K562 (cell line): ENCODE data around the gene SYNCRIP. TPM values are rescaled to one million over a fixed set of nuclear protein-coding genes. Genes with fewer than 3 reads are reported as not detected.
A peak's percentile ranks its signal among the peaks of the same experiment; 100 is the strongest.

ENCODE experiments used
- ATAC-seq: fragments of 200-7000 bp; cut with Tn5 transposase; 3 replicates; pipeline ENCODE4 v1.9.1; 2020; ENCODE audit warnings: moderate library complexity
- BruUV-seq: library from RNA; stranded (reverse); fragments of 400-500 nt; replicated peaks from 2 replicates; lab custom pipeline; 2021; lab: Mats Ljungman, UMichigan
- CTCF ChIA-PET: fragments of 300-600 bp; formaldehyde crosslinking; extraction: SDS; loops from one replicate; lab custom pipeline; 2021; ENCODE audit warnings: low intra/inter-chr PET ratio; lab: Yijun Ruan, JAX
- POLR2A ChIA-PET: fragments of 300-600, 350-650 bp; sonication (Branson Sonifier 250); formaldehyde crosslinking; extraction: SDS; loops from one replicate; lab custom pipeline; 2021; ENCODE audit warnings: antibody characterized with exemption, inconsistent platforms; lab: Yijun Ruan, JAX
- DNase-seq, 4 experiments: peaks; one replicate each; pipeline versions ENCODE4 v3.0.0 to v3.0.0-alpha.2; 2011 to 2018; ENCODE audit warnings: low spot score in 3 of 4, mixed read lengths in 3 of 4; ENCODE audit errors: extremely low read depth in 1 of 4
- FAIRE-seq: peaks from 2 replicates; lab custom pipeline; 2011; peaks lifted over from hg19 to GRCh38; lab: Jason Lieb, UNC
- H2AFZ ChIP-seq: 2 replicates; pipeline ENCODE4 v1.6.0; 2011; ENCODE audit warnings: low read depth, low read length, control low read depth, inconsistent platforms
- H3K27ac ChIP-seq: fragments of 200-600 bp; 3 replicates; pipeline ENCODE4 v1.8.0; 2011; ENCODE audit warnings: low read depth, mild to moderate bottlenecking, control low read depth, inconsistent platforms, low read length, moderate library complexity, mixed read lengths; ENCODE audit errors: extremely low read depth
- H3K27me3 ChIP-seq, 2 experiments: fragments of 300-600 bp in 1 of 2; 2 replicates in 1 of 2; 3 replicates in 1 of 2; pipeline versions ENCODE4 v1.6.0 to v1.8.0; 2011; ENCODE audit warnings: inconsistent platforms in 2 of 2, low read length in 2 of 2, mild to moderate bottlenecking in 1 of 2, mixed read lengths in 1 of 2, moderate library complexity in 1 of 2; ENCODE audit not compliant: control insufficient read depth in 2 of 2, insufficient read depth in 2 of 2
- H3K36me3 ChIP-seq: fragments of 300-600 bp; 3 replicates; pipeline ENCODE4 v1.8.0; 2011; ENCODE audit warnings: mild to moderate bottlenecking, low read length, inconsistent platforms; ENCODE audit not compliant: control insufficient read depth, insufficient read depth
- H3K4me1 ChIP-seq, 2 experiments: fragments of 200-600 bp in 1 of 2; replicated peaks in 1 of 2; 2 replicates in 1 of 2; 3 replicates in 1 of 2; pipeline versions ENCODE4 v1.5.1 to v1.8.0; 2011; ENCODE audit warnings: inconsistent platforms in 2 of 2, low read length in 2 of 2, mild to moderate bottlenecking in 1 of 2, mixed read lengths in 1 of 2, moderate library complexity in 1 of 2; ENCODE audit not compliant: control insufficient read depth in 2 of 2, insufficient read depth in 2 of 2
- H3K4me2 ChIP-seq: 2 replicates; pipeline ENCODE4 v1.6.1; 2011; ENCODE audit warnings: low read length, control low read depth, inconsistent platforms, mixed read lengths; ENCODE audit not compliant: insufficient read depth
- H3K4me3 ChIP-seq: fragments of 200-600 bp; sonication (generic), shearing (Covaris generic); 2 replicates; pipeline ENCODE4 v1.5.1; 2016; ENCODE audit warnings: control low read depth, inconsistent platforms
- H3K79me2 ChIP-seq: fragments of 200-600 bp; 3 replicates; pipeline ENCODE4 v1.8.0; 2011; ENCODE audit warnings: low read length, inconsistent platforms; ENCODE audit not compliant: control insufficient read depth, insufficient read depth
- H3K9ac ChIP-seq, 2 experiments: 2 replicates each; pipeline versions ENCODE4 v1.6.0 to v1.6.1; 2011; ENCODE audit warnings: low read depth in 2 of 2, low read length in 2 of 2, control low read depth in 1 of 2, inconsistent platforms in 1 of 2, mild to moderate bottlenecking in 1 of 2, mixed read lengths in 1 of 2; ENCODE audit not compliant: insufficient read depth in 1 of 2
- H3K9me1 ChIP-seq: one replicate; pipeline ENCODE4 v1.6.0; 2011; ENCODE audit warnings: inconsistent platforms, mild to moderate bottlenecking, low read length, moderate library complexity; ENCODE audit not compliant: control insufficient read depth, insufficient read depth
- H3K9me3 ChIP-seq: replicated peaks from 2 replicates; pipeline ENCODE4 v1.5.1; 2011; ENCODE audit warnings: low read depth, low read length, inconsistent platforms; ENCODE audit not compliant: control insufficient read depth, insufficient read depth
- H4K20me1 ChIP-seq: replicated peaks from 2 replicates; pipeline ENCODE4 v1.6.1; 2011; ENCODE audit warnings: low read length, inconsistent platforms, mixed read lengths; ENCODE audit not compliant: control insufficient read depth, insufficient read depth
- ARNT ChIP-seq, 2 experiments: fragments of 450-650 bp; IDR thresholded peaks; 2 replicates each; pipeline ENCODE4 v1.6.1; 2016; ENCODE audit warnings: mild to moderate bottlenecking in 1 of 2
- BHLHE40 ChIP-seq: IDR thresholded peaks from 2 replicates; pipeline ENCODE4 v1.6.1; 2011; ENCODE audit warnings: low read length, improper control_type of control experiment
- CREBBP ChIP-seq: IDR thresholded peaks from one replicate; pipeline ENCODE4 v1.6.1; 2012; ENCODE audit warnings: low read depth, mild to moderate bottlenecking, control low read depth, inconsistent platforms, low read length
- ERF ChIP-seq: fragments of 450-650 bp; formaldehyde crosslinking; IDR thresholded peaks from 2 replicates; pipeline ENCODE4 v1.4.0; 2020; ENCODE audit warnings: mild to moderate bottlenecking, mixed read lengths
- HDAC1 ChIP-seq, 2 experiments: fragments of 450-650 bp; IDR thresholded peaks; 2 replicates each; pipeline ENCODE4 v1.6.1; 2016 to 2017; ENCODE audit warnings: inconsistent platforms in 1 of 2, mild to moderate bottlenecking in 1 of 2, moderate library complexity in 1 of 2
- PATZ1 ChIP-seq: fragments of 250-450 bp; sonication (Bioruptor Pico); IDR thresholded peaks from 2 replicates; pipeline ENCODE4 v1.5.0; 2020; ENCODE audit warnings: mild to moderate bottlenecking, borderline replicate concordance
- PHB ChIP-seq: fragments of 250-450 bp; sonication (Bioruptor Pico); IDR thresholded peaks from 2 replicates; pipeline ENCODE4 v1.5.0; 2021
- POLR2H ChIP-seq: IDR thresholded peaks from 2 replicates; pipeline ENCODE4 v1.6.1; 2016; ENCODE audit warnings: missing genetic modification characterization, low read depth, mild to moderate bottlenecking, control low read depth, missing compliant biosample characterization, moderate library complexity
- RBBP5 ChIP-seq: fragments of 200-600 bp; sonication (generic); IDR thresholded peaks from 2 replicates; pipeline ENCODE4 v1.6.1; 2012; ENCODE audit warnings: borderline replicate concordance, mild to moderate bottlenecking, low read length, control low read depth, inconsistent platforms; ENCODE audit not compliant: insufficient read depth, poor library complexity, severe bottlenecking
- RBM22 ChIP-seq: fragments of 200-400 bp; formaldehyde crosslinking; IDR thresholded peaks from 2 replicates; pipeline ENCODE4 v1.6.1; 2018; ENCODE audit warnings: low read length, low read depth; ENCODE audit not compliant: poor library complexity, severe bottlenecking
- SMARCE1 ChIP-seq: fragments of 450-650 bp; IDR thresholded peaks from 2 replicates; pipeline ENCODE4 v1.7.1; 2016; ENCODE audit warnings: mild to moderate bottlenecking
- SRSF3 ChIP-seq: fragments of 200-400 bp; formaldehyde crosslinking; IDR thresholded peaks from 2 replicates; pipeline ENCODE4 v1.6.1; 2016; ENCODE audit warnings: mild to moderate bottlenecking, low read length, moderate library complexity; ENCODE audit not compliant: insufficient read depth
- ZSCAN29 ChIP-seq: fragments of 450-650 bp; IDR thresholded peaks from 2 replicates; pipeline ENCODE4 v1.6.1; 2017
- WGBS: fragments of 100-300 bp; shearing (Covaris generic); methylation state at CpG from one replicate; pipeline ENCODE4 v1.1.6; 2016; ENCODE audit warnings: low coverage, mixed read lengths; ENCODE audit not compliant: insufficient coverage; ENCODE audit errors: missing lambda C conversion rate; 5-methylcytosine and 5-hydroxymethylcytosine counted together
- in situ Hi-C: fragments of 300-500 bp; cut with MboI; formaldehyde crosslinking; loops from 4 replicates; pipeline ENCODE4 v1.15.0; 2018; ENCODE audit warnings: inconsistent platforms, mixed read lengths
- intact Hi-C: fragments of 100-400 bp; cut with micrococcal nuclease; formaldehyde crosslinking; loops from 2 replicates; pipeline ENCODE4 v1.14.2; 2022
- polyA plus RNA-seq, 8 experiments: library from polyadenylated mRNA; depleted of rRNA in 4 of 8; stranded (reverse) in 5 of 8; unstranded in 3 of 8; fragments of >200 nt; fragmentation: Nextera tagmentation in 2 of 8; fragmentation: Illumina TruSeq in 1 of 8; extraction: Ambion mirVana in 2 of 8; extraction: Trizol in 1 of 8; gene quantifications; 2 replicates each; pipeline versions ENCODE4 v1.2.1 to v1.2.3, GENCODE V29; 2011 to 2014; ENCODE audit warnings: inconsistent platforms in 1 of 8, missing spikeins in 1 of 8
- total RNA-seq, 7 experiments: library from RNA; depleted of rRNA in 6 of 7; stranded (reverse); fragments of >200 nt in 6 of 7; fragmentation: Illumina TruSeq in 2 of 7; extraction: Trizol in 2 of 7; gene quantifications; 2 replicates each; pipeline versions ENCODE4 v1.2.1 to v1.2.3, GENCODE V29; 2011 to 2021; ENCODE audit warnings: low replicate concordance in 1 of 7
- TF ChIP-seq, protein P1 (sequence below): fragments of 250-450 bp; sonication (Bioruptor Pico); IDR thresholded peaks from 2 replicates; pipeline ENCODE4 v1.5.0; 2022; ENCODE audit warnings: mild to moderate bottlenecking
- TF ChIP-seq, protein P2 (sequence below): sonication (generic); formaldehyde crosslinking; IDR thresholded peaks from 2 replicates; pipeline ENCODE4 v1.8.0; 2022; ENCODE audit warnings: missing genetic modification reagents, mild to moderate bottlenecking, borderline replicate concordance

SYNCRIP gene
- total and polyA plus RNA-seq, 9 of the 15 experiments (the other 6 are each of a cell fraction or from before 2014, with no cell fraction given): 46.5 to 295 (median 140) TPM

GRCh38 chr6:85678026-85678601 is 35.4 kb upstream of the SYNCRIP start:
- in situ Hi-C loops (loop anchor here (5.0 kb wide), 1 partner anchor 36 kb away; the partner anchor contains the start of gene SYNCRIP), intact Hi-C loops (loop anchor here (1.0 to 5.0 kb wide), 2 partner anchors 35 to 86 kb away; partner anchors contain the start of gene SNX14)
- CTCF ChIA-PET: interaction anchor here (1.7 kb wide), 1 partner anchor 323 kb away, joined by 5 read pairs; no protein-coding TSS in a partner anchor
- Histone ChIP-seq H4K20me1 (peaks cover 39% of the 10 kb centered on the region), H3K27me3 (no peaks in the 10 kb centered on the region), H3K9me3 (no peaks in the 10 kb centered on the region), H3K36me3 (peaks cover 40% of the 10 kb centered on the region), H3K4me3 (peak overlapping the region; percentile 63), H3K4me2 (peak overlapping the region; percentile 91), H3K79me2 (peaks cover 75% of the 10 kb centered on the region), H3K9ac (peak overlapping the region; percentile 94 to 99), H3K9me1 (no peaks in the 10 kb centered on the region), H3K4me1 (peaks cover 5 to 14% of the 10 kb centered on the region in 2 experiments; a peak in 3 of 5 replicates), H2AFZ (no peak overlapping the region), H3K27ac (peak overlapping the region; percentile 68)
- BruUV-seq: TSS peak; percentile 64
- no peak for DNase-seq
- POLR2A ChIA-PET: interaction anchor here (0.6 to 8.4 kb wide), 36 partner anchors 8 to 1722 kb away, joined by 3 to 188 read pairs (median 7); partner anchors contain the start of genes SNX14 and SYNCRIP
- under 1% methylated on average over 34 of the region's 34 CpGs for WGBS
- ATAC-seq: 0 out of 3 replicates have a peak, but pooled peaks have one; percentile 2
- no peak for FAIRE-seq
- TF ChIP-seq PATZ1 (peak; percentile 77; the same call in 1 of the 2 replicates), SMARCE1 (peak; percentile 34; the same call in 1 of the 2 replicates), BHLHE40 (0 out of 2 replicates have a peak, but pooled peaks have one; percentile 30), SRSF3 (peak; percentile 70; the same call in 1 of the 2 replicates), PHB (CRISPR knock-in tag) (peak; percentile 82; the same call in 1 of the 2 replicates), ERF (CRISPR knock-in tag) (0 out of 2 replicates have a peak, but pooled peaks have one; percentile 49), RBM22 (peak; percentile 78), ZSCAN29 (peak; percentile 64; the same call in 1 of the 2 replicates), HDAC1 (IDR thresholded peaks at IDR 0.05) (peak in 1 of 2 experiments; percentile 62; a peak in 2 of 4 replicates), ARNT (IDR thresholded peaks at IDR 0.05) (0 out of 4 replicates have a peak, but pooled peaks of 1 of the 2 experiments have one; percentile 52), RBBP5 (peak; percentile 44), CREBBP (no peak), POLR2H (no peak)
- TF ChIP-seq, protein P1, sequence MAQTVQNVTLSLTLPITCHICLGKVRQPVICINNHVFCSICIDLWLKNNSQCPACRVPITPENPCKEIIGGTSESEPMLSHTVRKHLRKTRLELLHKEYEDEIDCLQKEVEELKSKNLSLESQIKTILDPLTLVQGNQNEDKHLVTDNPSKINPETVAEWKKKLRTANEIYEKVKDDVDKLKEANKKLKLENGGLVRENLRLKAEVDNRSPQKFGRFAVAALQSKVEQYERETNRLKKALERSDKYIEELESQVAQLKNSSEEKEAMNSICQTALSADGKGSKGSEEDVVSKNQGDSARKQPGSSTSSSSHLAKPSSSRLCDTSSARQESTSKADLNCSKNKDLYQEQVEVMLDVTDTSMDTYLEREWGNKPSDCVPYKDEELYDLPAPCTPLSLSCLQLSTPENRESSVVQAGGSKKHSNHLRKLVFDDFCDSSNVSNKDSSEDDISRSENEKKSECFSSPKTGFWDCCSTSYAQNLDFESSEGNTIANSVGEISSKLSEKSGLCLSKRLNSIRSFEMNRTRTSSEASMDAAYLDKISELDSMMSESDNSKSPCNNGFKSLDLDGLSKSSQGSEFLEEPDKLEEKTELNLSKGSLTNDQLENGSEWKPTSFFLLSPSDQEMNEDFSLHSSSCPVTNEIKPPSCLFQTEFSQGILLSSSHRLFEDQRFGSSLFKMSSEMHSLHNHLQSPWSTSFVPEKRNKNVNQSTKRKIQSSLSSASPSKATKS (CRISPR knock-in tag): no peak
- TF ChIP-seq, protein P2, sequence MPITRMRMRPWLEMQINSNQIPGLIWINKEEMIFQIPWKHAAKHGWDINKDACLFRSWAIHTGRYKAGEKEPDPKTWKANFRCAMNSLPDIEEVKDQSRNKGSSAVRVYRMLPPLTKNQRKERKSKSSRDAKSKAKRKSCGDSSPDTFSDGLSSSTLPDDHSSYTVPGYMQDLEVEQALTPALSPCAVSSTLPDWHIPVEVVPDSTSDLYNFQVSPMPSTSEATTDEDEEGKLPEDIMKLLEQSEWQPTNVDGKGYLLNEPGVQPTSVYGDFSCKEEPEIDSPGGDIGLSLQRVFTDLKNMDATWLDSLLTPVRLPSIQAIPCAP (CRISPR knock-in tag): peak; percentile 85; the same call in 1 of the 2 replicates
